ENCODE data around the gene INTS11.

DNA sequence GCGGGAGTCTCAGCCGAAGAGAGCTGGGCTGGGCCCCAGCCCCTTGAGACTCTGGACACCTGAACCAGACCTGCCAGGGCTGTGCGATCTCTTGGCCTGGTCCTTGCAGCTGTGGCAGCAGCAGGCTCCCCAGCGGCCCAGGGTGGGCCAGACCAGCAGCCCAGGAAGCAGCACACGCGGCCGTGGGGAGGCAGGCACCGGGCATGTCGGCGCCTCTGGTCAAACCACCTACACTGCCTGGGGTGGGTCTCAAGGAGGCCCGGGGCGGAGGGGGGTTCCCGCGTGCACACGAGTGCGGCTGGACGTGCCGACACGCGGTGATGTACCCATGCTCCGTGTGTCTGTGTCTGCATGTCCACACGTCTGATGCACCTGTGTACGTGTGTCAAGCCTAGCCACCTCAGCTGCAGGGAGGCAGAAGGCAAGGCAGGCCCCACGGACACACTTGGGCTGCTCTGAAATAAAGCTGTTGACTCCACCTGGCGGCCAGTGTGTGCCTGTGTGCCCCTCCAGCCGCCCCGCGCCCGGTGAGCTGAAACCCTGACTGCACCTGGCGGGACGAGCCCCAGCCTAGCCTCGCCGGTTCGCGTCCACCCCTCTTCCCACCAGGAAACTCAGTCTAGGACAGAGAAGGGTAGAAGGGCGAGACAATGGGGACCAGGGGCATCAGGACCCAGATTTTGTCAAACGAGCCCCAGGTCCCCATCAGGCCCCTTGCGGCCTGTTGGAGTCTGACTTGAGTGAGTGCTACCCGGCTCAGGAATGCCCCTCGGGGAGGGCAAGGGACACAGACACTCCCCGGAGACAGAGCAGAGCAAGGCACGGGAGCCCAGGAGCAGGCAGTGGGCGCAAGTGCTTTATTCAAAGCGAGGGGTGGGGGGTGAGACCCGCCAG lies 32.7 kb downstream of the INTS11 start:
- no peak for TF ChIP-seq RELA (IDR thresholded peaks at IDR 0.05; ENCODE audit: borderline replicate concordance, partially characterized antibody)
- no peak for TF ChIP-seq NFIC (IDR thresholded peaks at IDR 0.05; ENCODE audit: low read depth, low read length)
